Gastroesophageal sphincter (tissue), 4 donors: Measurements from ENCODE around the gene KLHDC1. TPM values are rescaled to one million over a fixed set of nuclear protein-coding genes. Genes with fewer than 3 reads are reported as not detected.

Source experiments
- ATAC-seq: fragments of 150-250 bp; one replicate; pipeline ENCODE4 v1.9.1; 2016; ENCODE audit warnings: mild to moderate bottlenecking, moderate library complexity
- H3K27ac ChIP-seq, 4 donors: fragments of 200-600 bp; sonication (generic) in 3 of 4; 1 replicate in 3 of 4; 2 replicates in 1 of 4; pipeline ENCODE4 v1.5.1; 2016 to 2019
- H3K27me3 ChIP-seq: fragments of 200-600 bp; sonication (generic); one replicate; pipeline ENCODE4 v1.5.1; 2019
- H3K36me3 ChIP-seq, 2 donors: fragments of 200-600 bp; sonication (generic); one replicate each; pipeline ENCODE4 v1.5.1; 2019; ENCODE audit warnings: control low read depth in 1 of 2
- H3K4me1 ChIP-seq, 3 donors: fragments of 200-600 bp; sonication (generic); 1 replicate in 2 of 3; 2 replicates in 1 of 3; pipeline ENCODE4 v1.5.1; 2016 to 2019; ENCODE audit warnings: control low read depth in 2 of 3
- H3K4me3 ChIP-seq, 2 donors: fragments of 200-600 bp; sonication (generic); one replicate each; pipeline ENCODE4 v1.5.1; 2019; ENCODE audit warnings: mild to moderate bottlenecking in 1 of 2, moderate library complexity in 1 of 2
- H3K9me3 ChIP-seq, 3 donors: fragments of 200-600 bp; sonication (generic); one replicate each; pipeline ENCODE4 v1.5.1; 2017 to 2019; ENCODE audit warnings: control low read depth in 2 of 3
- CTCF ChIP-seq, 4 experiments: fragments of 200-600 bp in 2 of 4; fragments of 450-650 bp in 2 of 4; sonication (generic) in 1 of 4; IDR thresholded peaks; one replicate each; pipeline ENCODE4 v1.5.1; 2017 to 2019; ENCODE audit warnings: antibody characterized with exemption in 4 of 4, mild to moderate bottlenecking in 2 of 4, moderate library complexity in 2 of 4
- EP300 ChIP-seq: sonication (generic); formaldehyde crosslinking; IDR thresholded peaks from one replicate; pipeline ENCODE4 v1.6.1; 2017; ENCODE audit warnings: antibody characterized with exemption, mild to moderate bottlenecking
- POLR2A ChIP-seq, 2 donors: fragments of 450-650 bp; IDR thresholded peaks; one replicate each; pipeline ENCODE4 v1.6.1; 2017; ENCODE audit warnings: antibody characterized with exemption in 2 of 2, mild to moderate bottlenecking in 2 of 2, moderate library complexity in 1 of 2
- POLR2AphosphoS5 ChIP-seq: sonication (generic); formaldehyde crosslinking; IDR thresholded peaks from one replicate; pipeline ENCODE4 v1.6.1; 2017; ENCODE audit warnings: antibody characterized with exemption
- WGBS, 2 donors: methylation state at CpG; one replicate each; pipeline ENCODE4 v1.1.5; 2018; ENCODE audit warnings: low coverage in 1 of 2; 5-methylcytosine and 5-hydroxymethylcytosine counted together
- total RNA-seq, 4 donors: library from RNA; depleted of rRNA; stranded (reverse); fragments of >200 nt; gene quantifications; one replicate each; pipeline ENCODE4 v1.1.0, GENCODE V29; 2016

KLHDC1 gene
- total RNA-seq, 4 donors from 2014 or later: 7.3 to 14.3 (median 10.5) TPM

- no peaks in the 10 kb centered on the region for H3K9me3 ChIP-seq
- no peak overlapping the region for H3K27ac ChIP-seq
- no peaks in the 10 kb centered on the region for H3K4me1 ChIP-seq
- ATAC-seq: no peak
- H3K27me3 ChIP-seq: no peaks in the 10 kb centered on the region
- no peak overlapping the region for H3K4me3 ChIP-seq
- TF ChIP-seq CTCF (IDR thresholded peaks at IDR 0.05): no peak
- no peak for TF ChIP-seq POLR2AphosphoS5
- TF ChIP-seq EP300: no peak
- no peak for TF ChIP-seq POLR2A (IDR thresholded peaks at IDR 0.05)
- no peaks in the 10 kb centered on the region for H3K36me3 ChIP-seq
Measured at GRCh38 chr14:49670475-49670874, 22.4 kb upstream of the KLHDC1 start.

GRCh38 chr14:49673586-49673985 lies 19.3 kb upstream of the KLHDC1 start:
- Histone ChIP-seq H3K9me3 (no peaks in the 10 kb centered on the region), H3K27ac (no peak overlapping the region), H3K4me3 (no peak overlapping the region), H3K36me3 (no peaks in the 10 kb centered on the region), H3K4me1 (no peaks in the 10 kb centered on the region), H3K27me3 (no peaks in the 10 kb centered on the region)
- no peak for ATAC-seq
- WGBS, 2 donors: 89 to 91% methylated on average over 2 of the region's 2 CpGs
- TF ChIP-seq EP300 (no peak), POLR2AphosphoS5 (no peak), CTCF (IDR thresholded peaks at IDR 0.05) (no peak), POLR2A (IDR thresholded peaks at IDR 0.05) (no peak)

- no peaks in the 10 kb centered on the region for H3K36me3 ChIP-seq
- H3K4me1 ChIP-seq: no peaks in the 10 kb centered on the region
- WGBS, 2 donors: 86 to 100% methylated on average over 1 of the region's 4 CpGs
- no peak overlapping the region for H3K27ac ChIP-seq
- no peaks in the 10 kb centered on the region for H3K9me3 ChIP-seq
- no peak overlapping the region for H3K4me3 ChIP-seq
- ATAC-seq: no peak
- no peaks in the 10 kb centered on the region for H3K27me3 ChIP-seq
- no peak for TF ChIP-seq POLR2AphosphoS5
- TF ChIP-seq EP300: no peak
- no peak for TF ChIP-seq POLR2A (IDR thresholded peaks at IDR 0.05)
- no peak for TF ChIP-seq CTCF (IDR thresholded peaks at IDR 0.05)
Measured at GRCh38 chr14:49677643-49678042, 15.3 kb upstream of the KLHDC1 start.

GRCh38 chr14:49679271-49679670 lies 13.6 kb upstream of the KLHDC1 start:
- no peaks in the 10 kb centered on the region for H3K27me3 ChIP-seq
- no peak overlapping the region for H3K27ac ChIP-seq
- no peaks in the 10 kb centered on the region for H3K36me3 ChIP-seq
- H3K4me1 ChIP-seq: no peaks in the 10 kb centered on the region
- H3K9me3 ChIP-seq: no peaks in the 10 kb centered on the region
- H3K4me3 ChIP-seq: no peak overlapping the region
- TF ChIP-seq POLR2A (IDR thresholded peaks at IDR 0.05): no peak
- TF ChIP-seq EP300: no peak
- 57 to 63% methylated on average over 2 of the region's 2 CpGs for WGBS, 2 donors
- ATAC-seq: no peak

GRCh38 chr14:49686425-49686824 lies 6.5 kb upstream of the KLHDC1 start:
- H3K4me3 ChIP-seq: no peak overlapping the region
- TF ChIP-seq POLR2AphosphoS5 (no peak), POLR2A (IDR thresholded peaks at IDR 0.05) (no peak), EP300 (no peak), CTCF (IDR thresholded peaks at IDR 0.05) (no peak)
- H3K36me3 ChIP-seq: no peaks in the 10 kb centered on the region
- H3K27ac ChIP-seq: no peak overlapping the region
- H3K27me3 ChIP-seq: no peaks in the 10 kb centered on the region
- H3K4me1 ChIP-seq: peaks cover 0 to 19% (median 0%) of the 10 kb centered on the region in 3 donors
- WGBS, 2 donors: 85 to 86% methylated on average over 4 of the region's 4 CpGs
- no peaks in the 10 kb centered on the region for H3K9me3 ChIP-seq
- no peak for ATAC-seq
